ENCODE measurements around the gene CYTH4. TPM values are rescaled to one million over a fixed set of nuclear protein-coding genes. Genes with fewer than 3 reads are reported as not detected.
"Not testable (repeated sequence)": the region's sequence is repeated elsewhere in the genome, so short reads cannot be mapped to it uniquely, and the experiment has no call there.

The CYTH4 gene
- polyA plus RNA-seq, 12 donors = 3.9 to 13.7 (median 5.1) TPM; not detected in 1

GRCh38 chr22:37328538-37329237, 46.4 kb downstream of the CYTH4 start:
- not testable (repeated sequence) for DNase-seq

GRCh38 chr22:37329238-37330140, 47.2 kb downstream of the CYTH4 start:
- DNase-seq = no peak

- no peak for DNase-seq
Observed at GRCh38 chr22:37330200-37331033, 48.1 kb downstream of the CYTH4 start.

- DNase-seq = no peak
Observed at GRCh38 chr22:37331034-37331428, 48.7 kb downstream of the CYTH4 start.

GRCh38 chr22:37331856-37332536, 49.7 kb downstream of the CYTH4 start:
- DNase-seq = no peak

- no peak for DNase-seq
Observed at GRCh38 chr22:37333724-37334460, 51.6 kb downstream of the CYTH4 start.

GRCh38 chr22:37334461-37334858, 52.2 kb downstream of the CYTH4 start:
- no peak for DNase-seq

- no peak for DNase-seq
Observed at GRCh38 chr22:37334859-37335805, 52.8 kb downstream of the CYTH4 start.

GRCh38 chr22:37335806-37336199, 53.5 kb downstream of the CYTH4 start:
- DNase-seq = no peak

- DNase-seq = no peak
Observed at GRCh38 chr22:37336579-37336978, 54.3 kb downstream of the CYTH4 start.

GRCh38 chr22:37337204-37337943, 55.1 kb downstream of the CYTH4 start:
- DNase-seq = no peak

- no peak for DNase-seq
Observed at GRCh38 chr22:37338539-37339246, 56.4 kb downstream of the CYTH4 start.

- DNase-seq = no peak
Observed at GRCh38 chr22:37340331-37341262, 58.3 kb downstream of the CYTH4 start.

GRCh38 chr22:37342065-37342464, 59.8 kb downstream of the CYTH4 start:
- no peak for DNase-seq

GRCh38 chr22:37343348-37343747, 61.0 kb downstream of the CYTH4 start:
- DNase-seq = no peak

GRCh38 chr22:37343863-37344734, 61.8 kb downstream of the CYTH4 start:
- no peak for DNase-seq

Measured in muscle of arm (tissue), 12 donors.